Tibial nerve (tissue), 4 donors: ENCODE measurements around the gene NDST1. TPM values are rescaled to one million over a fixed set of nuclear protein-coding genes. Genes with fewer than 3 reads are reported as not detected.
A peak's percentile ranks its signal among the peaks of the same experiment; 100 is the strongest.

Source experiments
- DNase-seq, 2 donors: peaks; one replicate each; pipeline ENCODE4 v3.0.0-alpha.2; 2019; ENCODE audit warnings: low spot score in 2 of 2
- H3K27ac ChIP-seq, 4 donors: fragments of 200-600 bp; sonication (generic) in 3 of 4; one replicate each; pipeline ENCODE4 v1.5.1; 2017 to 2019; ENCODE audit warnings: mild to moderate bottlenecking in 1 of 4
- H3K27me3 ChIP-seq, 2 donors: fragments of 200-600 bp; sonication (generic) in 1 of 2; one replicate each; pipeline versions ENCODE4 v1.5.1 to v1.6.0; 2017 to 2019
- H3K36me3 ChIP-seq, 3 donors: fragments of 200-600 bp; sonication (generic); one replicate each; pipeline ENCODE4 v1.5.1; 2018 to 2019
- H3K4me1 ChIP-seq, 4 donors: fragments of 200-600 bp; sonication (generic) in 3 of 4; one replicate each; pipeline ENCODE4 v1.5.1; 2017 to 2019
- H3K4me3 ChIP-seq, 4 donors: fragments of 200-600 bp; sonication (generic) in 3 of 4; one replicate each; pipeline ENCODE4 v1.5.1; 2017 to 2019; ENCODE audit warnings: mild to moderate bottlenecking in 1 of 4, moderate library complexity in 1 of 4
- H3K9me3 ChIP-seq, 4 donors: fragments of 200-600 bp; sonication (generic) in 3 of 4; one replicate each; pipeline ENCODE4 v1.5.1; 2017 to 2019
- EP300 ChIP-seq, 2 donors: sonication (generic); formaldehyde crosslinking; IDR thresholded peaks; one replicate each; pipeline ENCODE4 v1.6.1; 2017; ENCODE audit warnings: antibody characterized with exemption in 2 of 2, mild to moderate bottlenecking in 1 of 2
- POLR2A ChIP-seq, 2 donors: fragments of 450-650 bp; IDR thresholded peaks; one replicate each; pipeline ENCODE4 v1.6.1; 2017; ENCODE audit warnings: antibody characterized with exemption in 2 of 2, mild to moderate bottlenecking in 2 of 2, moderate library complexity in 2 of 2
- WGBS, 2 donors: methylation state at CpG; one replicate each; pipeline ENCODE4 v1.1.5; 2018; 5-methylcytosine and 5-hydroxymethylcytosine counted together
- total RNA-seq, 4 donors: library from RNA; depleted of rRNA; stranded (reverse); fragments of >200 nt; gene quantifications; one replicate each; pipeline ENCODE4 v1.1.0, GENCODE V29; 2016
- TF ChIP-seq, protein P1 (sequence below), 5 experiments: fragments of 200-600 bp in 3 of 5; fragments of 450-650 bp in 2 of 5; sonication (generic) in 3 of 5; IDR thresholded peaks; one replicate each; pipeline ENCODE4 v1.5.1; 2016 to 2019; ENCODE audit warnings: antibody characterized with exemption in 5 of 5, mild to moderate bottlenecking in 3 of 5, moderate library complexity in 2 of 5

NDST1 gene
- total RNA-seq, 4 donors from 2014 or later, result 53.2 to 137 (median 104) TPM

DNA sequence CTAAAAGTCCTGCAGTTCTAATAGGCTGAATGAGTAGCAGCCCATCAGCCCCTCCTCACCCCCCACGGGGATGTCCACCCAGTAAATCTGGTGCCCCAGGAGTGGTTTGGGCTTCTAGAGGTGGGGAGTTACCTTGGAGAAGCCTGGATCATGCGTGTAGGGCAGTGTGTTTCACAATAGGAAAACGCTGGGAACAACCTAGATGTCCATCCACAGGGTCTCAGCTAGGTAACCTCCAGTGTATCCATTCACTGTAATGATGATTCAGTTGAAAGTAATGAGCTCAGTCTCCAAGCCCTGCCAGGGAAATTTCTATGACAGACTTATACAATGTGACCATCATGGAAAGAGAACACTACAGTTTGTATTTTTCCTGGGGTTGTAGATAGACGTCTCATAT is 51.8 kb downstream of the NDST1 start:
- Histone ChIP-seq H3K27ac (peak overlapping the region in 1 of 4 donors; percentile 16), H3K27me3 (no peaks in the 10 kb centered on the region), H3K9me3 (peaks cover 0 to 5% (median 0%) of the 10 kb centered on the region in 4 donors), H3K4me1 (peaks cover 0 to 16% (median 0%) of the 10 kb centered on the region in 4 donors), H3K4me3 (no peak overlapping the region), H3K36me3 (peaks cover 0 to 26% (median 0%) of the 10 kb centered on the region in 3 donors)
- DNase-seq, result no peak
- 48 to 60% methylated on average over 4 of the region's 4 CpGs for WGBS, 2 donors
- TF ChIP-seq POLR2A (IDR thresholded peaks at IDR 0.05), result no peak
- TF ChIP-seq EP300 (IDR thresholded peaks at IDR 0.05), result no peak
- TF ChIP-seq, protein P1, sequence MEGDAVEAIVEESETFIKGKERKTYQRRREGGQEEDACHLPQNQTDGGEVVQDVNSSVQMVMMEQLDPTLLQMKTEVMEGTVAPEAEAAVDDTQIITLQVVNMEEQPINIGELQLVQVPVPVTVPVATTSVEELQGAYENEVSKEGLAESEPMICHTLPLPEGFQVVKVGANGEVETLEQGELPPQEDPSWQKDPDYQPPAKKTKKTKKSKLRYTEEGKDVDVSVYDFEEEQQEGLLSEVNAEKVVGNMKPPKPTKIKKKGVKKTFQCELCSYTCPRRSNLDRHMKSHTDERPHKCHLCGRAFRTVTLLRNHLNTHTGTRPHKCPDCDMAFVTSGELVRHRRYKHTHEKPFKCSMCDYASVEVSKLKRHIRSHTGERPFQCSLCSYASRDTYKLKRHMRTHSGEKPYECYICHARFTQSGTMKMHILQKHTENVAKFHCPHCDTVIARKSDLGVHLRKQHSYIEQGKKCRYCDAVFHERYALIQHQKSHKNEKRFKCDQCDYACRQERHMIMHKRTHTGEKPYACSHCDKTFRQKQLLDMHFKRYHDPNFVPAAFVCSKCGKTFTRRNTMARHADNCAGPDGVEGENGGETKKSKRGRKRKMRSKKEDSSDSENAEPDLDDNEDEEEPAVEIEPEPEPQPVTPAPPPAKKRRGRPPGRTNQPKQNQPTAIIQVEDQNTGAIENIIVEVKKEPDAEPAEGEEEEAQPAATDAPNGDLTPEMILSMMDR (IDR thresholded peaks at IDR 0.05), result no peak

- peak; percentile 91 to 99 for DNase-seq
Measured at GRCh38 chr5:150560401-150561191, 52.7 kb downstream of the NDST1 start.

GRCh38 chr5:150561192-150561512 is 53.2 kb downstream of the NDST1 start:
- Histone ChIP-seq H3K27me3 (no peaks in the 10 kb centered on the region), H3K4me3 (no peak overlapping the region), H3K9me3 (peaks cover 0 to 5% (median 0%) of the 10 kb centered on the region in 4 donors), H3K4me1 (peaks cover 0 to 16% (median 0%) of the 10 kb centered on the region in 4 donors), H3K36me3 (peaks cover 0 to 11% (median 0%) of the 10 kb centered on the region in 3 donors), H3K27ac (no peak overlapping the region)
- no peak for TF ChIP-seq EP300 (IDR thresholded peaks at IDR 0.05)
- TF ChIP-seq POLR2A (IDR thresholded peaks at IDR 0.05), result no peak
- TF ChIP-seq, protein P1 (IDR thresholded peaks at IDR 0.05), result no peak
- DNase-seq, result no peak
- WGBS, 2 donors, result 46 to 64% methylated on average over 2 of the region's 2 CpGs

More at GRCh38 chr5:150560401-150561191, 52.7 kb downstream of the NDST1 start:
- no peak overlapping the region for H3K27ac ChIP-seq
- peaks cover 0 to 16% (median 0%) of the 10 kb centered on the region in 4 donors for H3K4me1 ChIP-seq
- H3K4me3 ChIP-seq, result no peak overlapping the region
- H3K36me3 ChIP-seq, result peaks cover 0 to 17% (median 0%) of the 10 kb centered on the region in 3 donors
- H3K27me3 ChIP-seq, result no peaks in the 10 kb centered on the region
- 15 to 16% methylated on average over 11 of the region's 11 CpGs for WGBS, 2 donors
- H3K9me3 ChIP-seq, result peaks cover 0 to 5% (median 0%) of the 10 kb centered on the region in 4 donors
- TF ChIP-seq EP300 (IDR thresholded peaks at IDR 0.05), result peak in 1 of 2 donors; percentile 27
- TF ChIP-seq, protein P1 (IDR thresholded peaks at IDR 0.05), result peak; percentile 81 to 92 (median 87)
- no peak for TF ChIP-seq POLR2A (IDR thresholded peaks at IDR 0.05)

- DNase-seq, result no peak
Measured at GRCh38 chr5:150561571-150562275, 53.8 kb downstream of the NDST1 start.

More at GRCh38 chr5:150561571-150562275, 53.8 kb downstream of the NDST1 start:
- Histone ChIP-seq H3K27me3 (no peaks in the 10 kb centered on the region), H3K36me3 (peaks cover 0 to 6% (median 0%) of the 10 kb centered on the region in 3 donors), H3K27ac (no peak overlapping the region), H3K9me3 (peaks cover 0 to 5% (median 0%) of the 10 kb centered on the region in 4 donors), H3K4me3 (no peak overlapping the region), H3K4me1 (peaks cover 0 to 16% (median 0%) of the 10 kb centered on the region in 4 donors)
- TF ChIP-seq POLR2A (IDR thresholded peaks at IDR 0.05) (no peak), EP300 (IDR thresholded peaks at IDR 0.05) (no peak)
- TF ChIP-seq, protein P1 (IDR thresholded peaks at IDR 0.05), result no peak
- WGBS, 2 donors, result 70 to 78% methylated on average over 4 of the region's 4 CpGs
